ENCODE results near the gene TPRG1. TPM values are rescaled to one million over a fixed set of nuclear protein-coding genes. Genes with fewer than 3 reads are reported as not detected.
A peak's percentile ranks its signal among the peaks of the same experiment; 100 is the strongest.

The TPRG1 gene
- polyA plus RNA-seq (0.29 to 1.5 TPM (median 1.3 TPM) in 3 replicates), polyA minus RNA-seq (2.3 to 3.1 TPM in 2 of 3 replicates, not detected in the other)
- polyA plus RNA-seq (2011; ENCODE audit: low read depth) = 10.4 TPM
- polyA plus RNA-seq (2011; cell fraction: cytosol; rRNA removed) = 0.88 and 1.4 TPM in 2 replicates
- polyA plus RNA-seq (2011; cell fraction: nucleus; rRNA removed) = 0.97 and 1.2 TPM in 2 replicates
- 0.53 and 7.2 TPM in 2 replicates for polyA plus RNA-seq (2012; ENCODE audit: low replicate concordance)
- polyA minus RNA-seq (2011; cell fraction: cytosol; rRNA and poly(A)+ RNA removed) = not detected
- polyA minus RNA-seq (2011; cell fraction: nucleus; rRNA and poly(A)+ RNA removed) = 0.74 and 2.4 TPM in 2 replicates

- H2AFZ ChIP-seq (ENCODE audit: control insufficient read depth, low read length) = no peak within 1 kb of the TSS
- dilution Hi-C loops (cut with MboI; ENCODE audit: extremely low pct_ligation_motif_present, low sequenced_read_pairs) = no loop called here
- no peaks in the 10 kb centered on the region for H3K9me3 ChIP-seq (ENCODE audit: control insufficient read depth, low read depth, low read length)
- H3K4me1 ChIP-seq (ENCODE audit: control insufficient read depth, extremely low read depth, insufficient read depth, low read length) = peaks cover 8% of the 10 kb centered on the region
- H3K27ac ChIP-seq (ENCODE audit: control insufficient read depth, insufficient read depth, low read length) = no peak within 1 kb of the TSS
- no peaks in the 10 kb centered on the region for H4K20me1 ChIP-seq (ENCODE audit: control insufficient read depth, extremely low read depth, insufficient read depth, low read length)
- no peak within 1 kb of the TSS for H3K4me2 ChIP-seq (ENCODE audit: control insufficient read depth, extremely low read depth, insufficient read depth, low read depth, low read length)
- H3K4me3 ChIP-seq (ENCODE audit: control insufficient read depth in 2 of 3, extremely low read depth in 1 of 3, insufficient read depth in 2 of 3, low read depth in 1 of 3, low read length in 3 of 3) = no peak within 1 kb of the TSS
- no peak within 1 kb of the TSS for H3K9ac ChIP-seq (ENCODE audit: control insufficient read depth, extremely low read depth, insufficient read depth, low read length)
- FAIRE-seq (no peak), DNase-seq (ENCODE audit: low read depth, low spot score) (no peak)
- H3K36me3 ChIP-seq (ENCODE audit: control insufficient read depth in 2 of 2, extremely low read depth in 1 of 2, insufficient read depth in 2 of 2, low read length in 2 of 2) = no peaks in the 10 kb centered on the region
- H3K79me2 ChIP-seq (ENCODE audit: control insufficient read depth, insufficient read depth, low read length) = no peaks in the 10 kb centered on the region
- TF ChIP-seq CTCF (optimal IDR thresholded peaks at IDR 0.05 in 1 of 3, IDR thresholded peaks at IDR 0.05 in 1 of 3, conservative IDR thresholded peaks at IDR 0.05 in 1 of 3; ENCODE audit: extremely low read depth in 1 of 3, insufficient read depth in 2 of 3, low read length in 3 of 3) (no peak), EZH2 (IDR thresholded peaks at IDR 0.05; ENCODE audit: low read length) (no peak)
- no peaks in the 10 kb centered on the region for H3K9me1 ChIP-seq (ENCODE audit: control insufficient read depth, extremely low read depth, insufficient read depth, low read length)
- H3K27me3 ChIP-seq (ENCODE audit: control insufficient read depth, extremely low read depth, insufficient read depth, low read length) = no peaks in the 10 kb centered on the region
Observed at GRCh38 chr3:189171707-189172106, at the start of gene TPRG1. Gene TPRG1, plus strand, starts transcription at chr3:189171971. Its CDS starts 35,414 bp downstream, at chr3:189207385.

- TF ChIP-seq EZH2 (IDR thresholded peaks at IDR 0.05; ENCODE audit: low read length) = no peak
- TF ChIP-seq CTCF (optimal IDR thresholded peaks at IDR 0.05 in 1 of 3, IDR thresholded peaks at IDR 0.05 in 1 of 3, conservative IDR thresholded peaks at IDR 0.05 in 1 of 3; ENCODE audit: extremely low read depth in 1 of 3, insufficient read depth in 2 of 3, low read length in 3 of 3) = no peak
- peak overlapping the region; percentile 52 for H2AFZ ChIP-seq (ENCODE audit: control insufficient read depth, low read length)
- no peaks in the 10 kb centered on the region for H3K79me2 ChIP-seq (ENCODE audit: control insufficient read depth, insufficient read depth, low read length)
- no peaks in the 10 kb centered on the region for H3K27me3 ChIP-seq (ENCODE audit: control insufficient read depth, extremely low read depth, insufficient read depth, low read length)
- no peak overlapping the region for H3K9ac ChIP-seq (ENCODE audit: control insufficient read depth, extremely low read depth, insufficient read depth, low read length)
- H3K27ac ChIP-seq (ENCODE audit: control insufficient read depth, insufficient read depth, low read length) = no peak overlapping the region
- FAIRE-seq (no peak), DNase-seq (ENCODE audit: low read depth, low spot score) (no peak)
- H3K4me3 ChIP-seq (ENCODE audit: control insufficient read depth in 2 of 3, extremely low read depth in 1 of 3, insufficient read depth in 2 of 3, low read depth in 1 of 3, low read length in 3 of 3) = no peak overlapping the region
- peak overlapping the region; percentile 30 for H3K4me2 ChIP-seq (ENCODE audit: control insufficient read depth, extremely low read depth, insufficient read depth, low read depth, low read length)
- H3K36me3 ChIP-seq (ENCODE audit: control insufficient read depth in 2 of 2, extremely low read depth in 1 of 2, insufficient read depth in 2 of 2, low read length in 2 of 2) = no peaks in the 10 kb centered on the region
- peaks cover 2% of the 10 kb centered on the region for H3K9me3 ChIP-seq (ENCODE audit: control insufficient read depth, low read depth, low read length)
- peaks cover 5% of the 10 kb centered on the region for H3K4me1 ChIP-seq (ENCODE audit: control insufficient read depth, extremely low read depth, insufficient read depth, low read length)
- H3K9me1 ChIP-seq (ENCODE audit: control insufficient read depth, extremely low read depth, insufficient read depth, low read length) = no peaks in the 10 kb centered on the region
- dilution Hi-C loops (cut with MboI; ENCODE audit: extremely low pct_ligation_motif_present, low sequenced_read_pairs) = no loop called here
- H4K20me1 ChIP-seq (ENCODE audit: control insufficient read depth, extremely low read depth, insufficient read depth, low read length) = no peaks in the 10 kb centered on the region
Observed at GRCh38 chr3:189122110-189122509, 49.7 kb upstream of the TPRG1 start.
